M059J (cell line): Measurements from ENCODE around the gene SYMPK. TPM values are rescaled to one million over a fixed set of nuclear protein-coding genes. Genes with fewer than 3 reads are reported as not detected.

Experiments used
- DNase-seq: peaks from one replicate; pipeline ENCODE4 v3.0.0-alpha.2; 2012; ENCODE audit warnings: low read depth
- total RNA-seq: library from RNA; depleted of rRNA; stranded (reverse); fragments of >200 nt; shearing (Covaris generic); gene quantifications from 2 replicates; pipeline ENCODE4 v1.2.3, GENCODE V29; 2014

The SYMPK gene
- total RNA-seq, 1 experiment from 2014 or later = 36.5 TPM

- DNase-seq = no peak
These were observed 3.6 kb upstream of the SYMPK start for GRCh38 chr19:45866400-45867176.

- DNase-seq = no peak
These were observed 2.5 kb upstream of the SYMPK start for GRCh38 chr19:45865269-45865948.

GRCh38 chr19:45864629-45865082 is 1.7 kb upstream of the SYMPK start:
- DNase-seq = no peak

- DNase-seq = peak; percentile 53
These were observed 1.1 kb upstream of the SYMPK start, which contains the start of gene FOXA3 for GRCh38 chr19:45863840-45864628. Gene FOXA3 (plus strand): TSS chr19:45864326. CDS start chr19:45864457, 131 bp downstream.

- DNase-seq = no peak
These were observed 440 bp upstream of the SYMPK start for GRCh38 chr19:45863335-45863839.

- DNase-seq = no peak
These were observed 730 bp downstream of the SYMPK start for GRCh38 chr19:45862271-45862563.

GRCh38 chr19:45860359-45861259 is 2.3 kb downstream of the SYMPK start:
- DNase-seq = no peak

GRCh38 chr19:45854167-45854778 is 8.7 kb downstream of the SYMPK start:
- no peak for DNase-seq

GRCh38 chr19:45852983-45853382 is 10.0 kb downstream of the SYMPK start:
- DNase-seq = no peak

- DNase-seq = peak; percentile 24
These were observed 10.7 kb downstream of the SYMPK start for GRCh38 chr19:45852145-45852750.

GRCh38 chr19:45848922-45849321 is 14.0 kb downstream of the SYMPK start:
- peak; percentile 11 for DNase-seq

GRCh38 chr19:45847663-45848062 is 15.3 kb downstream of the SYMPK start:
- DNase-seq = no peak

- no peak for DNase-seq
These were observed 20.7 kb downstream of the SYMPK start for GRCh38 chr19:45842198-45842597.

GRCh38 chr19:45834970-45835369 is 28.0 kb downstream of the SYMPK start:
- no peak for DNase-seq

GRCh38 chr19:45828945-45829344 is 34.0 kb downstream of the SYMPK start:
- DNase-seq = no peak

GRCh38 chr19:45828523-45828922 is 34.4 kb downstream of the SYMPK start:
- DNase-seq = no peak

- no peak for DNase-seq
These were observed 35.4 kb downstream of the SYMPK start for GRCh38 chr19:45827459-45828093.

- no peak for DNase-seq
These were observed 36.0 kb downstream of the SYMPK start for GRCh38 chr19:45826934-45827333.

- DNase-seq = no peak
These were observed 36.7 kb downstream of the SYMPK start for GRCh38 chr19:45825917-45826893.
